GM23338 (cell line): ENCODE measurements around the gene AMBRA1. TPM values are rescaled to one million over a fixed set of nuclear protein-coding genes. Genes with fewer than 3 reads are reported as not detected.

Experiments
- ATAC-seq: fragments of 200-7000 bp; cut with Tn5 transposase; 3 replicates; pipeline ENCODE4 v1.9.1; 2020
- DNase-seq: peaks from one replicate; pipeline ENCODE4 v3.0.0-alpha.2; 2015; ENCODE audit warnings: low spot score
- H2AFZ ChIP-seq: fragments of 200-600 bp; sonication (generic); 2 replicates; pipeline ENCODE4 v1.8.0; 2016; ENCODE audit warnings: antibody characterized with exemption, mild to moderate bottlenecking, moderate library complexity
- H3F3A ChIP-seq: fragments of 200-600 bp; sonication (generic); replicated peaks from 2 replicates; pipeline ENCODE4 v1.8.0; 2017; ENCODE audit warnings: antibody characterized with exemption, mixed run types, low read depth
- H3K27ac ChIP-seq: fragments of 200-600 bp; sonication (generic); 2 replicates; pipeline ENCODE4 v1.6.1; 2016; ENCODE audit warnings: low read depth
- H3K27me3 ChIP-seq: fragments of 200-600 bp; sonication (generic); 2 replicates; pipeline ENCODE4 v1.8.0; 2016; ENCODE audit warnings: mild to moderate bottlenecking, mixed run types, moderate library complexity; ENCODE audit not compliant: insufficient read depth
- H3K36me3 ChIP-seq: fragments of 200-600 bp; sonication (generic); 2 replicates; pipeline ENCODE4 v1.8.0; 2016; ENCODE audit warnings: mild to moderate bottlenecking; ENCODE audit not compliant: insufficient read depth
- H3K4me1 ChIP-seq: fragments of 200-600 bp; sonication (generic); 2 replicates; pipeline ENCODE4 v1.8.0; 2016; ENCODE audit warnings: mild to moderate bottlenecking, moderate library complexity; ENCODE audit not compliant: insufficient read depth
- H3K4me2 ChIP-seq: fragments of 200-600 bp; sonication (generic); 2 replicates; pipeline ENCODE4 v1.7.1; 2017; ENCODE audit warnings: mixed run types
- H3K4me3 ChIP-seq: fragments of 200-600 bp; sonication (generic); 2 replicates; pipeline ENCODE4 v1.6.1; 2016; ENCODE audit warnings: mixed run types
- H3K79me2 ChIP-seq: fragments of 200-600 bp; sonication (generic); replicated peaks from 2 replicates; pipeline ENCODE4 v1.8.0; 2017; ENCODE audit warnings: mild to moderate bottlenecking; ENCODE audit not compliant: insufficient read depth
- H3K9me2 ChIP-seq: fragments of 200-600 bp; sonication (generic); 2 replicates; pipeline ENCODE4 v1.8.0; 2017; ENCODE audit not compliant: insufficient read depth
- H4K20me1 ChIP-seq: fragments of 200-600 bp; sonication (generic); replicated peaks from 2 replicates; pipeline ENCODE4 v1.8.0; 2017; ENCODE audit warnings: mild to moderate bottlenecking; ENCODE audit not compliant: insufficient read depth
- H3K27ac Mint-ChIP-seq: 2 replicates; pipeline ENCODE4 v1.8.0; 2020; ENCODE audit warnings: inconsistent platforms, mild to moderate bottlenecking, moderate library complexity, mixed read lengths
- H3K27me3 Mint-ChIP-seq: 3 replicates; pipeline ENCODE4 v1.8.0; 2022; ENCODE audit warnings: low read depth, mild to moderate bottlenecking, moderate library complexity, mixed read lengths, inconsistent platforms; ENCODE audit not compliant: insufficient read depth, poor library complexity
- H3K36me3 Mint-ChIP-seq: 3 replicates; pipeline ENCODE4 v1.8.0; 2021; ENCODE audit warnings: low read depth, mild to moderate bottlenecking, inconsistent platforms, moderate library complexity, mixed read lengths
- H3K4me1 Mint-ChIP-seq: 3 replicates; pipeline ENCODE4 v1.8.0; 2020; ENCODE audit warnings: mild to moderate bottlenecking, inconsistent platforms, mixed read lengths
- H3K4me3 Mint-ChIP-seq: 3 replicates; pipeline ENCODE4 v1.8.0; 2021; ENCODE audit warnings: moderate library complexity, mild to moderate bottlenecking, inconsistent platforms, mixed read lengths
- H3K9me3 Mint-ChIP-seq: 3 replicates; pipeline ENCODE4 v1.8.0; 2020; ENCODE audit warnings: moderate library complexity, mild to moderate bottlenecking, inconsistent platforms, mixed read lengths
- CREB1 ChIP-seq: fragments of 250-450 bp; sonication (Bioruptor Pico); IDR thresholded peaks from 2 replicates; pipeline ENCODE4 v1.5.0; 2020; ENCODE audit warnings: low read depth, mild to moderate bottlenecking, moderate library complexity
- EZH2 ChIP-seq: fragments of 200-600 bp; sonication (generic); IDR thresholded peaks from one replicate; pipeline ENCODE4 v1.8.0; 2017; ENCODE audit warnings: antibody characterized with exemption, mild to moderate bottlenecking, low read depth; ENCODE audit not compliant: unreplicated experiment
- EZH2phosphoT487 ChIP-seq: fragments of 200-600 bp; sonication (generic); IDR thresholded peaks from one replicate; pipeline ENCODE4 v1.8.1; 2018; ENCODE audit warnings: antibody characterized with exemption; ENCODE audit not compliant: unreplicated experiment
- JUNB ChIP-seq: IDR thresholded peaks from one replicate; pipeline ENCODE4 v1.6.1; 2016; ENCODE audit warnings: antibody characterized with exemption; ENCODE audit not compliant: unreplicated experiment
- NANOG ChIP-seq: IDR thresholded peaks from 2 replicates; pipeline ENCODE4 v1.6.1; 2016; ENCODE audit warnings: antibody characterized with exemption, borderline replicate concordance
- POLR2AphosphoS5 ChIP-seq: IDR thresholded peaks from 2 replicates; pipeline ENCODE4 v1.6.1; 2016; ENCODE audit warnings: antibody characterized with exemption, low read depth
- REST ChIP-seq: IDR thresholded peaks from one replicate; pipeline ENCODE4 v1.6.1; 2018; ENCODE audit warnings: antibody characterized with exemption; ENCODE audit not compliant: unreplicated experiment
- STAT1 ChIP-seq: IDR thresholded peaks from one replicate; pipeline ENCODE4 v1.6.1; 2016; ENCODE audit warnings: antibody characterized with exemption; ENCODE audit not compliant: unreplicated experiment
- ZNF114 ChIP-seq: fragments of 250-450 bp; sonication (Bioruptor Pico); IDR thresholded peaks from 2 replicates; pipeline ENCODE4 v1.5.0; 2020; ENCODE audit warnings: mild to moderate bottlenecking, moderate library complexity
- ZNF331 ChIP-seq: fragments of 250-450 bp; sonication (Bioruptor Pico); IDR thresholded peaks from 2 replicates; pipeline ENCODE4 v1.5.0; 2020; ENCODE audit warnings: low read depth, mild to moderate bottlenecking, moderate library complexity
- ZNF462 ChIP-seq: fragments of 250-450 bp; sonication (Bioruptor Pico); IDR thresholded peaks from 2 replicates; pipeline ENCODE4 v1.5.0; 2020; ENCODE audit warnings: mild to moderate bottlenecking, moderate library complexity
- polyA plus RNA-seq: library from polyadenylated mRNA; unstranded; fragments of >200 nt; fragmentation: Nextera tagmentation; extraction: Ambion mirVana; gene quantifications from 2 replicates; pipeline ENCODE4 v1.2.1, GENCODE V29; 2016
- total RNA-seq: library from RNA; depleted of rRNA; stranded (reverse); fragments of >200 nt; shearing (Covaris generic); gene quantifications from 2 replicates; pipeline ENCODE4 v1.2.3, GENCODE V29; 2014
- TF ChIP-seq, protein P1 (sequence below): IDR thresholded peaks from 2 replicates; pipeline ENCODE4 v1.6.1; 2016; ENCODE audit warnings: antibody characterized with exemption
- TF ChIP-seq, protein P2 (sequence below), 2 experiments: fragments of 200-600 bp in 1 of 2; sonication (generic) in 1 of 2; conservative IDR thresholded peaks; 2 replicates each; pipeline versions ENCODE4 v1.5.1 to v1.6.1; 2016 to 2017; ENCODE audit warnings: antibody characterized with exemption in 2 of 2, low read depth in 2 of 2, mild to moderate bottlenecking in 2 of 2, moderate library complexity in 1 of 2

Gene AMBRA1
- total and polyA plus RNA-seq, 2 experiments from 2014 or later = 8.3 to 34.8 TPM

GRCh38 chr11:46594374-46594700 is 514 bp upstream of the AMBRA1 start:
- Histone ChIP-seq H3K27me3 (no peaks in the 10 kb centered on the region), H3K4me2 (peak overlapping the region; percentile 98), H3K36me3 (no peaks in the 10 kb centered on the region), H3K9me2 (no peaks in the 10 kb centered on the region), H3K4me1 (peaks cover 12% of the 10 kb centered on the region), H3K4me3 (peak overlapping the region; percentile 97), H3F3A (peaks cover 7% of the 10 kb centered on the region; the same call in 1 of the 2 replicates), H3K27ac (peak overlapping the region; percentile 61), H4K20me1 (peaks cover 32% of the 10 kb centered on the region), H2AFZ (peak overlapping the region; percentile 88), H3K79me2 (peaks cover 44% of the 10 kb centered on the region)
- H3K4me3 Mint-ChIP-seq = peak overlapping the region; percentile 94
- peaks cover 18% of the 10 kb centered on the region; the same call in 2 of the 3 replicates for H3K4me1 Mint-ChIP-seq
- ATAC-seq (no peak), DNase-seq (no peak)
- H3K36me3 Mint-ChIP-seq = no peaks in the 10 kb centered on the region
- no peak for TF ChIP-seq ZNF114 (CRISPR knock-in tag)
- no peak for TF ChIP-seq JUNB
- no peak for TF ChIP-seq ZNF462
- no peak for TF ChIP-seq EZH2phosphoT487
- TF ChIP-seq ZNF331 (CRISPR knock-in tag) = no peak
- TF ChIP-seq STAT1 = no peak
- no peak for TF ChIP-seq REST
- TF ChIP-seq CREB1 (CRISPR knock-in tag) = no peak
- TF ChIP-seq, protein P1, sequence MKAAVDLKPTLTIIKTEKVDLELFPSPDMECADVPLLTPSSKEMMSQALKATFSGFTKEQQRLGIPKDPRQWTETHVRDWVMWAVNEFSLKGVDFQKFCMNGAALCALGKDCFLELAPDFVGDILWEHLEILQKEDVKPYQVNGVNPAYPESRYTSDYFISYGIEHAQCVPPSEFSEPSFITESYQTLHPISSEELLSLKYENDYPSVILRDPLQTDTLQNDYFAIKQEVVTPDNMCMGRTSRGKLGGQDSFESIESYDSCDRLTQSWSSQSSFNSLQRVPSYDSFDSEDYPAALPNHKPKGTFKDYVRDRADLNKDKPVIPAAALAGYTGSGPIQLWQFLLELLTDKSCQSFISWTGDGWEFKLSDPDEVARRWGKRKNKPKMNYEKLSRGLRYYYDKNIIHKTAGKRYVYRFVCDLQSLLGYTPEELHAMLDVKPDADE = no peak
- no peak for TF ChIP-seq NANOG
- TF ChIP-seq POLR2AphosphoS5 = no peak
- TF ChIP-seq EZH2 = no peak
- TF ChIP-seq, protein P2, sequence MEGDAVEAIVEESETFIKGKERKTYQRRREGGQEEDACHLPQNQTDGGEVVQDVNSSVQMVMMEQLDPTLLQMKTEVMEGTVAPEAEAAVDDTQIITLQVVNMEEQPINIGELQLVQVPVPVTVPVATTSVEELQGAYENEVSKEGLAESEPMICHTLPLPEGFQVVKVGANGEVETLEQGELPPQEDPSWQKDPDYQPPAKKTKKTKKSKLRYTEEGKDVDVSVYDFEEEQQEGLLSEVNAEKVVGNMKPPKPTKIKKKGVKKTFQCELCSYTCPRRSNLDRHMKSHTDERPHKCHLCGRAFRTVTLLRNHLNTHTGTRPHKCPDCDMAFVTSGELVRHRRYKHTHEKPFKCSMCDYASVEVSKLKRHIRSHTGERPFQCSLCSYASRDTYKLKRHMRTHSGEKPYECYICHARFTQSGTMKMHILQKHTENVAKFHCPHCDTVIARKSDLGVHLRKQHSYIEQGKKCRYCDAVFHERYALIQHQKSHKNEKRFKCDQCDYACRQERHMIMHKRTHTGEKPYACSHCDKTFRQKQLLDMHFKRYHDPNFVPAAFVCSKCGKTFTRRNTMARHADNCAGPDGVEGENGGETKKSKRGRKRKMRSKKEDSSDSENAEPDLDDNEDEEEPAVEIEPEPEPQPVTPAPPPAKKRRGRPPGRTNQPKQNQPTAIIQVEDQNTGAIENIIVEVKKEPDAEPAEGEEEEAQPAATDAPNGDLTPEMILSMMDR (conservative IDR thresholded peaks at IDR 0.05; ENCODE audit: low read depth in 2 of 2) = no peak
- H3K27ac Mint-ChIP-seq = peak overlapping the region; percentile 96
- H3K9me3 Mint-ChIP-seq = no peaks in the 10 kb centered on the region
- H3K27me3 Mint-ChIP-seq = peaks cover 11% of the 10 kb centered on the region
